SK-N-SH (cell line): Measurements from ENCODE around the gene FYCO1. TPM values are rescaled to one million over a fixed set of nuclear protein-coding genes. Genes with fewer than 3 reads are reported as not detected.

Experiments
- CTCF ChIA-PET: fragments of 300-600, 350-600 bp; formaldehyde crosslinking; extraction: SDS; loops from one replicate; lab custom pipeline; 2021; lab: Yijun Ruan, JAX
- POLR2A ChIA-PET: fragments of 350-600 bp; sonication (Branson Sonifier 250); formaldehyde crosslinking; extraction: SDS; loops from one replicate; lab custom pipeline; 2020; ENCODE audit warnings: antibody characterized with exemption, inconsistent platforms; lab: Yijun Ruan, JAX
- DNase-seq: peaks from one replicate; pipeline ENCODE4 v3.0.0; 2012
- H2AFZ ChIP-seq: fragments of 200-600 bp; sonication (generic); 2 replicates; pipeline ENCODE4 v1.8.1; 2016; ENCODE audit warnings: antibody characterized with exemption, mild to moderate bottlenecking, low read depth
- H3F3A ChIP-seq: fragments of 200-600 bp; sonication (generic); replicated peaks from 2 replicates; pipeline ENCODE3; 2016; ENCODE audit warnings: antibody characterized with exemption, mild to moderate bottlenecking; ENCODE audit not compliant: insufficient read depth
- H3K27ac ChIP-seq, 2 experiments: fragments of 200-500 bp in 1 of 2; fragments of 200-600 bp in 1 of 2; sonication (Bioruptor generic) in 1 of 2; sonication (generic), shearing (Covaris generic) in 1 of 2; 2 replicates each; pipeline versions ENCODE4 v1.5.1 to v1.6.1; 2014 to 2016; ENCODE audit warnings: low read depth in 2 of 2, inconsistent platforms in 1 of 2, low read length in 1 of 2, mild to moderate bottlenecking in 1 of 2, mixed read lengths in 1 of 2
- H3K27me3 ChIP-seq: fragments of 200-600 bp; sonication (generic), shearing (Covaris generic); 2 replicates; pipeline ENCODE4 v1.6.1; 2016; ENCODE audit warnings: mixed run types; ENCODE audit not compliant: insufficient read depth
- H3K36me3 ChIP-seq, 2 experiments: fragments of 200-500 bp in 1 of 2; fragments of 200-600 bp in 1 of 2; sonication (Bioruptor generic) in 1 of 2; sonication (generic) in 1 of 2; replicated peaks in 1 of 2; 2 replicates each; pipeline versions ENCODE3 to v1.5.1; 2014 to 2016; ENCODE audit warnings: low read length in 1 of 2, mild to moderate bottlenecking in 1 of 2; ENCODE audit not compliant: insufficient read depth in 2 of 2, control insufficient read depth in 1 of 2
- H3K4me1 ChIP-seq, 2 experiments: fragments of 200-500 bp in 1 of 2; fragments of 200-600 bp in 1 of 2; sonication (Bioruptor generic) in 1 of 2; sonication (generic), shearing (Covaris generic) in 1 of 2; 2 replicates each; pipeline versions ENCODE4 v1.5.1 to v1.6.1; 2014 to 2016; ENCODE audit warnings: low read depth in 1 of 2, low read length in 1 of 2, mixed run types in 1 of 2; ENCODE audit not compliant: insufficient read depth in 2 of 2, control insufficient read depth in 1 of 2
- H3K4me2 ChIP-seq: fragments of 200-600 bp; sonication (generic), shearing (Covaris generic); 2 replicates; pipeline ENCODE4 v1.6.1; 2017; ENCODE audit warnings: mixed run types
- H3K4me3 ChIP-seq, 2 experiments: fragments of 200-500 bp in 1 of 2; fragments of 200-600 bp in 1 of 2; sonication (Bioruptor generic) in 1 of 2; sonication (generic), shearing (Covaris generic) in 1 of 2; 2 replicates each; pipeline versions ENCODE4 v1.5.1 to v1.8.1; 2014 to 2016; ENCODE audit warnings: low read depth in 2 of 2, inconsistent platforms in 1 of 2, low read length in 1 of 2, mild to moderate bottlenecking in 1 of 2, mixed read lengths in 1 of 2, moderate library complexity in 1 of 2
- H3K79me2 ChIP-seq: fragments of 200-600 bp; sonication (generic); 2 replicates; pipeline ENCODE4 v1.8.1; 2017; ENCODE audit warnings: mild to moderate bottlenecking; ENCODE audit not compliant: insufficient read depth
- H3K9ac ChIP-seq: fragments of 200-600 bp; sonication (generic); 2 replicates; pipeline ENCODE4 v1.6.1; 2017; ENCODE audit warnings: mixed run types
- H3K9me2 ChIP-seq: fragments of 200-600 bp; sonication (generic); 2 replicates; pipeline ENCODE4 v1.6.1; 2017; ENCODE audit warnings: mixed run types
- H3K9me3 ChIP-seq: fragments of 200-600 bp; sonication (generic); 2 replicates; pipeline ENCODE4 v1.6.1; 2017; ENCODE audit warnings: mixed run types, mild to moderate bottlenecking, moderate library complexity
- H4K20me1 ChIP-seq: fragments of 200-600 bp; sonication (generic); 2 replicates; pipeline ENCODE4 v1.6.1; 2017; ENCODE audit warnings: mild to moderate bottlenecking, mixed run types; ENCODE audit not compliant: insufficient read depth
- ELF1 ChIP-seq: IDR thresholded peaks from 2 replicates; pipeline ENCODE4 v1.4.0; 2012
- FOSL2 ChIP-seq: IDR thresholded peaks from 2 replicates; pipeline ENCODE4 v1.4.0; 2012; ENCODE audit warnings: low read depth, mild to moderate bottlenecking, moderate library complexity, borderline replicate concordance
- FOXM1 ChIP-seq: IDR thresholded peaks from 2 replicates; pipeline ENCODE4 v1.4.0; 2012; ENCODE audit warnings: low read depth, mild to moderate bottlenecking
- GATA2 ChIP-seq: sonication (generic); formaldehyde crosslinking; IDR thresholded peaks from 2 replicates; pipeline ENCODE4 v1.5.0; 2020; ENCODE audit warnings: mild to moderate bottlenecking, missing genetic modification reagents
- MEF2A ChIP-seq: IDR thresholded peaks from 2 replicates; pipeline ENCODE4 v1.4.0; 2012; ENCODE audit warnings: low read depth, borderline replicate concordance
- NRF1 ChIP-seq: IDR thresholded peaks from 2 replicates; pipeline ENCODE4 v1.6.1; 2012; ENCODE audit warnings: low read depth, mild to moderate bottlenecking, low read length
- POLR2AphosphoS5 ChIP-seq: IDR thresholded peaks from 2 replicates; pipeline ENCODE4 v1.6.1; 2012; ENCODE audit warnings: low read depth, low read length
- RAD21 ChIP-seq: IDR thresholded peaks from 2 replicates; pipeline ENCODE4 v1.6.1; 2012; ENCODE audit warnings: mild to moderate bottlenecking, low read length
- RFX5 ChIP-seq: IDR thresholded peaks from 2 replicates; pipeline ENCODE4 v1.6.1; 2012; ENCODE audit warnings: mild to moderate bottlenecking, improper control_type of control experiment, low read length
- SMC3 ChIP-seq: IDR thresholded peaks from 2 replicates; pipeline ENCODE4 v1.6.1; 2012; ENCODE audit warnings: low read depth, low read length, improper control_type of control experiment
- TCF12 ChIP-seq: IDR thresholded peaks from 2 replicates; pipeline ENCODE4 v1.4.0; 2012
- YY1 ChIP-seq: IDR thresholded peaks from 2 replicates; pipeline ENCODE4 v1.4.0; 2012; ENCODE audit warnings: low read depth, mild to moderate bottlenecking
- WGBS: methylation state at CpG from one replicate; pipeline ENCODE4 v1.1.6; 2017; ENCODE audit warnings: low lambda C conversion rate; 5-methylcytosine and 5-hydroxymethylcytosine counted together
- polyA plus RNA-seq, 3 experiments: library from polyadenylated mRNA; depleted of rRNA; stranded (reverse); fragments of >200 nt; gene quantifications; 2 replicates each; pipeline ENCODE4 v1.2.3, GENCODE V29; 2012
- TF ChIP-seq, protein P1 (sequence below): fragments of 150-350 bp; IDR thresholded peaks from 2 replicates; pipeline ENCODE4 v1.6.1; 2017; ENCODE audit warnings: antibody characterized with exemption, low read length, low read depth, borderline replicate concordance
- TF ChIP-seq, protein P2 (sequence below): fragments of 200-600 bp; sonication (generic); IDR thresholded peaks from 2 replicates; pipeline ENCODE4 v1.6.1; 2017; ENCODE audit warnings: antibody characterized with exemption, mild to moderate bottlenecking, moderate library complexity
- TF ChIP-seq, protein P3 (sequence below): IDR thresholded peaks from 2 replicates; pipeline ENCODE4 v1.6.1; 2012; ENCODE audit warnings: mild to moderate bottlenecking, low read depth, low read length, moderate library complexity

Gene FYCO1
- polyA plus RNA-seq, 1 of the 3 experiments (the other 2 are of a cell fraction) = 5.5 TPM

DNA sequence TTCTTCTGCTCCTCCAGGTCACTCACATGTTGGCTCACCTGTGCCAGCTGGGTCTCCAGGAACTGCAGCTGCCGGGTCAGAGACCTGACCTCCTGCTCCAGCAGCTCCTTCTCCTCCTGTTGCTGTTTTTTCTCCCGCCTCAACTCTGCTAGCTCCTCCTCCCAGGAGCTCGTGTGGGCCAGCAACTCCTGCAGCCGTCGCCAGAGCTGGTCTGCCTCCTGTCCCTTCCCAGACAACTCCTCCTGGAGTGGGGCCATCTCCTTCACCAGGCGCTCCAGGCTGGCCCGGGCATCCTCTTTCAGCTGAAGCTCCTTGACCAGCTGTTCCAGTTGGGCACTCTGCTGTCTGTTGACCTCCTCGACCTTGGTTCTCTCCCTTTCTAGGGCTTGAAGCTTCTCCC is 27.9 kb downstream of the FYCO1 start:
- no peak overlapping the region for H3K4me2 ChIP-seq
- no peak overlapping the region for H3K4me3 ChIP-seq
- no peak overlapping the region for H3K27ac ChIP-seq
- H3K27me3 ChIP-seq = no peaks in the 10 kb centered on the region
- no peaks in the 10 kb centered on the region for H3K9me3 ChIP-seq
- peaks cover 9 to 62% of the 10 kb centered on the region in 2 experiments for H3K36me3 ChIP-seq
- ChIA-PET POLR2A (no interaction called here), CTCF (interaction anchor here (1.3 to 8.4 kb wide), 3 partner anchors 30 to 410 kb away, joined by 3 to 60 read pairs (median 23); no protein-coding TSS in a partner anchor)
- no peak for DNase-seq
- H3K4me1 ChIP-seq = no peaks in the 10 kb centered on the region; a peak in 2 of 4 replicates
- H3K79me2 ChIP-seq = no peaks in the 10 kb centered on the region
- TF ChIP-seq MEF2A (no peak), ELF1 (no peak), RAD21 (no peak), NRF1 (no peak), POLR2AphosphoS5 (no peak), RFX5 (no peak), YY1 (no peak), TCF12 (no peak), FOXM1 (no peak), FOSL2 (no peak), SMC3 (no peak), GATA2 (no peak)
- TF ChIP-seq, protein P1, sequence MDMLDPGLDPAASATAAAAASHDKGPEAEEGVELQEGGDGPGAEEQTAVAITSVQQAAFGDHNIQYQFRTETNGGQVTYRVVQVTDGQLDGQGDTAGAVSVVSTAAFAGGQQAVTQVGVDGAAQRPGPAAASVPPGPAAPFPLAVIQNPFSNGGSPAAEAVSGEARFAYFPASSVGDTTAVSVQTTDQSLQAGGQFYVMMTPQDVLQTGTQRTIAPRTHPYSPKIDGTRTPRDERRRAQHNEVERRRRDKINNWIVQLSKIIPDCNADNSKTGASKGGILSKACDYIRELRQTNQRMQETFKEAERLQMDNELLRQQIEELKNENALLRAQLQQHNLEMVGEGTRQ = no peak
- TF ChIP-seq, protein P2, sequence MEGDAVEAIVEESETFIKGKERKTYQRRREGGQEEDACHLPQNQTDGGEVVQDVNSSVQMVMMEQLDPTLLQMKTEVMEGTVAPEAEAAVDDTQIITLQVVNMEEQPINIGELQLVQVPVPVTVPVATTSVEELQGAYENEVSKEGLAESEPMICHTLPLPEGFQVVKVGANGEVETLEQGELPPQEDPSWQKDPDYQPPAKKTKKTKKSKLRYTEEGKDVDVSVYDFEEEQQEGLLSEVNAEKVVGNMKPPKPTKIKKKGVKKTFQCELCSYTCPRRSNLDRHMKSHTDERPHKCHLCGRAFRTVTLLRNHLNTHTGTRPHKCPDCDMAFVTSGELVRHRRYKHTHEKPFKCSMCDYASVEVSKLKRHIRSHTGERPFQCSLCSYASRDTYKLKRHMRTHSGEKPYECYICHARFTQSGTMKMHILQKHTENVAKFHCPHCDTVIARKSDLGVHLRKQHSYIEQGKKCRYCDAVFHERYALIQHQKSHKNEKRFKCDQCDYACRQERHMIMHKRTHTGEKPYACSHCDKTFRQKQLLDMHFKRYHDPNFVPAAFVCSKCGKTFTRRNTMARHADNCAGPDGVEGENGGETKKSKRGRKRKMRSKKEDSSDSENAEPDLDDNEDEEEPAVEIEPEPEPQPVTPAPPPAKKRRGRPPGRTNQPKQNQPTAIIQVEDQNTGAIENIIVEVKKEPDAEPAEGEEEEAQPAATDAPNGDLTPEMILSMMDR = no peak
- TF ChIP-seq, protein P3, sequence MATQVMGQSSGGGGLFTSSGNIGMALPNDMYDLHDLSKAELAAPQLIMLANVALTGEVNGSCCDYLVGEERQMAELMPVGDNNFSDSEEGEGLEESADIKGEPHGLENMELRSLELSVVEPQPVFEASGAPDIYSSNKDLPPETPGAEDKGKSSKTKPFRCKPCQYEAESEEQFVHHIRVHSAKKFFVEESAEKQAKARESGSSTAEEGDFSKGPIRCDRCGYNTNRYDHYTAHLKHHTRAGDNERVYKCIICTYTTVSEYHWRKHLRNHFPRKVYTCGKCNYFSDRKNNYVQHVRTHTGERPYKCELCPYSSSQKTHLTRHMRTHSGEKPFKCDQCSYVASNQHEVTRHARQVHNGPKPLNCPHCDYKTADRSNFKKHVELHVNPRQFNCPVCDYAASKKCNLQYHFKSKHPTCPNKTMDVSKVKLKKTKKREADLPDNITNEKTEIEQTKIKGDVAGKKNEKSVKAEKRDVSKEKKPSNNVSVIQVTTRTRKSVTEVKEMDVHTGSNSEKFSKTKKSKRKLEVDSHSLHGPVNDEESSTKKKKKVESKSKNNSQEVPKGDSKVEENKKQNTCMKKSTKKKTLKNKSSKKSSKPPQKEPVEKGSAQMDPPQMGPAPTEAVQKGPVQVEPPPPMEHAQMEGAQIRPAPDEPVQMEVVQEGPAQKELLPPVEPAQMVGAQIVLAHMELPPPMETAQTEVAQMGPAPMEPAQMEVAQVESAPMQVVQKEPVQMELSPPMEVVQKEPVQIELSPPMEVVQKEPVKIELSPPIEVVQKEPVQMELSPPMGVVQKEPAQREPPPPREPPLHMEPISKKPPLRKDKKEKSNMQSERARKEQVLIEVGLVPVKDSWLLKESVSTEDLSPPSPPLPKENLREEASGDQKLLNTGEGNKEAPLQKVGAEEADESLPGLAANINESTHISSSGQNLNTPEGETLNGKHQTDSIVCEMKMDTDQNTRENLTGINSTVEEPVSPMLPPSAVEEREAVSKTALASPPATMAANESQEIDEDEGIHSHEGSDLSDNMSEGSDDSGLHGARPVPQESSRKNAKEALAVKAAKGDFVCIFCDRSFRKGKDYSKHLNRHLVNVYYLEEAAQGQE = no peak
- no peaks in the 10 kb centered on the region for H3K9me2 ChIP-seq
- no peak overlapping the region for H2AFZ ChIP-seq
- H3F3A ChIP-seq = peaks cover 6% of the 10 kb centered on the region
- no peaks in the 10 kb centered on the region for H4K20me1 ChIP-seq
- no peak overlapping the region for H3K9ac ChIP-seq
- WGBS = 90% methylated on average over 8 of the region's 8 CpGs
